ENCODE results near the gene QRICH1.

- no peak for TF ChIP-seq CTCF (IDR thresholded peaks at IDR 0.05)
- TF ChIP-seq RORB (CRISPR knock-in tag; IDR thresholded peaks at IDR 0.05): no peak
- TF ChIP-seq, protein P1, sequence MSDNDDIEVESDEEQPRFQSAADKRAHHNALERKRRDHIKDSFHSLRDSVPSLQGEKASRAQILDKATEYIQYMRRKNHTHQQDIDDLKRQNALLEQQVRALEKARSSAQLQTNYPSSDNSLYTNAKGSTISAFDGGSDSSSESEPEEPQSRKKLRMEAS (CRISPR knock-in tag; IDR thresholded peaks at IDR 0.05): no peak
- TF ChIP-seq SP1 (CRISPR knock-in tag; conservative IDR thresholded peaks at IDR 0.05): no peak
- TF ChIP-seq ZNF263 (CRISPR knock-in tag; IDR thresholded peaks at IDR 0.05; ENCODE audit: low read depth): no peak
- TF ChIP-seq JUN (CRISPR knock-in tag; IDR thresholded peaks at IDR 0.05): no peak
- TF ChIP-seq, protein P2, sequence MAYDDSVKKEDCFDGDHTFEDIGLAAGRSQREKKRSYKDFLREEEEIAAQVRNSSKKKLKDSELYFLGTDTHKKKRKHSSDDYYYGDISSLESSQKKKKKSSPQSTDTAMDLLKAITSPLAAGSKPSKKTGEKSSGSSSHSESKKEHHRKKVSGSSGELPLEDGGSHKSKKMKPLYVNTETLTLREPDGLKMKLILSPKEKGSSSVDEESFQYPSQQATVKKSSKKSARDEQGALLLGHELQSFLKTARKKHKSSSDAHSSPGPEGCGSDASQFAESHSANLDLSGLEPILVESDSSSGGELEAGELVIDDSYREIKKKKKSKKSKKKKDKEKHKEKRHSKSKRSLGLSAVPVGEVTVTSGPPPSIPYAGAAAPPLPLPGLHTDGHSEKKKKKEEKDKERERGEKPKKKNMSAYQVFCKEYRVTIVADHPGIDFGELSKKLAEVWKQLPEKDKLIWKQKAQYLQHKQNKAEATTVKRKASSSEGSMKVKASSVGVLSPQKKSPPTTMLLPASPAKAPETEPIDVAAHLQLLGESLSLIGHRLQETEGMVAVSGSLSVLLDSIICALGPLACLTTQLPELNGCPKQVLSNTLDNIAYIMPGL (CRISPR knock-in tag; IDR thresholded peaks at IDR 0.05): no peak
- TF ChIP-seq, protein P3, sequence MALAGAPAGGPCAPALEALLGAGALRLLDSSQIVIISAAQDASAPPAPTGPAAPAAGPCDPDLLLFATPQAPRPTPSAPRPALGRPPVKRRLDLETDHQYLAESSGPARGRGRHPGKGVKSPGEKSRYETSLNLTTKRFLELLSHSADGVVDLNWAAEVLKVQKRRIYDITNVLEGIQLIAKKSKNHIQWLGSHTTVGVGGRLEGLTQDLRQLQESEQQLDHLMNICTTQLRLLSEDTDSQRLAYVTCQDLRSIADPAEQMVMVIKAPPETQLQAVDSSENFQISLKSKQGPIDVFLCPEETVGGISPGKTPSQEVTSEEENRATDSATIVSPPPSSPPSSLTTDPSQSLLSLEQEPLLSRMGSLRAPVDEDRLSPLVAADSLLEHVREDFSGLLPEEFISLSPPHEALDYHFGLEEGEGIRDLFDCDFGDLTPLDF (CRISPR knock-in tag; IDR thresholded peaks at IDR 0.05): no peak
Observed at GRCh38 chr3:49032646-49033304, 61.1 kb downstream of the QRICH1 start.

All from WTC11 (cell line).